Measurements from ENCODE around the gene FGF6. TPM values are rescaled to one million over a fixed set of nuclear protein-coding genes. Genes with fewer than 3 reads are reported as not detected.
"Not testable (repeated sequence)": the region's sequence is repeated elsewhere in the genome, so short reads cannot be mapped to it uniquely, and the experiment has no call there.

FGF6 gene
- total RNA-seq, 2 experiments from 2014 or later: not detected

DNA sequence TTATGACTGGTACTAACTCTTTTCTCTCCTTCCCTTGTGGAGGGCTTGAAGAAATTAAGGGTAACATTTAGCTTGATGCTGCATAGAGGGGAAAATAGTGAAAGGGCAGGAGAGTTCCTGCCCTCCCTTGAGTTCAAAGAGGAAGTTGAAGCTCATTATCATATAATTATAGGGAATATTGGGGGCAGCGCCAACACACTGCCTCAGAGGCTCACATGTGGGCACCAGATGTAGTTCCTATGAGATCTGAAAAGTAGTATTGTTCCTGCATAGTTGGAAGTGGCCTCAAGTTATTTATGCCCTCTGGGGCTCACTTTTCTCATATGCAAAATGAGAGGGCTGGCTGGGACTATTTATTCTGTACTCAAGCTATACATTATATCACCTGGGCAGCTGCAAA, 33.1 kb downstream of the FGF6 start:
- H3K9me3 ChIP-seq (ENCODE audit: low read length): no peaks in the 10 kb centered on the region
- H2AFZ ChIP-seq (ENCODE audit: low read length): no peak overlapping the region
- no peaks in the 10 kb centered on the region for H3K79me2 ChIP-seq (ENCODE audit: insufficient read depth, low read depth, low read length)
- ChIA-PET POLR2A (interaction anchor here (1.0 to 1.3 kb wide), 2 partner anchors 50 to 345 kb away, joined by 3 read pairs; no protein-coding TSS in a partner anchor), CTCF (ENCODE audit: unreplicated experiment) (no interaction called here)
- H4K20me1 ChIP-seq (ENCODE audit: insufficient read depth, low read length): no peaks in the 10 kb centered on the region
- no peaks in the 10 kb centered on the region for H3K9me2 ChIP-seq (ENCODE audit: insufficient read depth, low read length)
- H3K36me3 ChIP-seq (ENCODE audit: insufficient read depth, low read length): no peaks in the 10 kb centered on the region
- no peak for DNase-seq (ENCODE audit: low spot score)
- no peak overlapping the region for H3K4me2 ChIP-seq (ENCODE audit: low read length)
- BruUV-seq (replicated peaks): no TSS peak
- intact Hi-C loops (cut with micrococcal nuclease; ENCODE audit: unreplicated experiment): no loop called here
- H3K4me3 ChIP-seq (ENCODE audit: low read depth, low read length, poor library complexity, severe bottlenecking): no peak overlapping the region
- no peak overlapping the region for H3K27ac ChIP-seq (ENCODE audit: low read depth, low read length, poor library complexity, severe bottlenecking)
- no peaks in the 10 kb centered on the region for H3K4me1 ChIP-seq (ENCODE audit: insufficient read depth, low read length, poor library complexity, severe bottlenecking)
- TF ChIP-seq, protein P1, sequence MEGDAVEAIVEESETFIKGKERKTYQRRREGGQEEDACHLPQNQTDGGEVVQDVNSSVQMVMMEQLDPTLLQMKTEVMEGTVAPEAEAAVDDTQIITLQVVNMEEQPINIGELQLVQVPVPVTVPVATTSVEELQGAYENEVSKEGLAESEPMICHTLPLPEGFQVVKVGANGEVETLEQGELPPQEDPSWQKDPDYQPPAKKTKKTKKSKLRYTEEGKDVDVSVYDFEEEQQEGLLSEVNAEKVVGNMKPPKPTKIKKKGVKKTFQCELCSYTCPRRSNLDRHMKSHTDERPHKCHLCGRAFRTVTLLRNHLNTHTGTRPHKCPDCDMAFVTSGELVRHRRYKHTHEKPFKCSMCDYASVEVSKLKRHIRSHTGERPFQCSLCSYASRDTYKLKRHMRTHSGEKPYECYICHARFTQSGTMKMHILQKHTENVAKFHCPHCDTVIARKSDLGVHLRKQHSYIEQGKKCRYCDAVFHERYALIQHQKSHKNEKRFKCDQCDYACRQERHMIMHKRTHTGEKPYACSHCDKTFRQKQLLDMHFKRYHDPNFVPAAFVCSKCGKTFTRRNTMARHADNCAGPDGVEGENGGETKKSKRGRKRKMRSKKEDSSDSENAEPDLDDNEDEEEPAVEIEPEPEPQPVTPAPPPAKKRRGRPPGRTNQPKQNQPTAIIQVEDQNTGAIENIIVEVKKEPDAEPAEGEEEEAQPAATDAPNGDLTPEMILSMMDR (conservative IDR thresholded peaks at IDR 0.05; ENCODE audit: low read length): no peak
- no peak for TF ChIP-seq EZH2phosphoT487 (IDR thresholded peaks at IDR 0.05; ENCODE audit: borderline replicate concordance, low read depth, low read length)

DNA sequence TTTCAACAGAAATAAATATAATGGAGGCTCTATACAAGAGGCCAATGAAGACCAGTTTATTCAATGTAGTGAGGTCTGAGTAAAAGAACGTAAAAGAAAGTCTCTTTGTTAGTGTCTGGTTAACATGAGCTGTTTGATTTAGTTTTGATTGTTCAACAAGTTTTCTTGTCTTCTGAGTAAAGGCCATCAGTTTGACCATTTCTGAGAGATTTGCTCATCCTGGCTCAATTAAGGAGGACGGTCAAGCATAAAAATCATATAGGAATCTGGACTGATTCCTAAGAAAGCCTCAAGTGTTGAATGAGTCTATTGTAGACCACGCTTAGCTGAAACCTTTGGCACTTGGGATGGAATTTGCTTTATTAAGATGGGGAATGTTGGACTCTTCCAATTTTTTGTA, 33.6 kb downstream of the FGF6 start:
- Histone ChIP-seq H3K79me2 (ENCODE audit: insufficient read depth, low read depth, low read length) (no peaks in the 10 kb centered on the region), H3K36me3 (ENCODE audit: insufficient read depth, low read length) (no peaks in the 10 kb centered on the region), H3K4me1 (ENCODE audit: insufficient read depth, low read length, poor library complexity, severe bottlenecking) (no peaks in the 10 kb centered on the region), H4K20me1 (ENCODE audit: insufficient read depth, low read length) (no peaks in the 10 kb centered on the region), H3K4me3 (ENCODE audit: low read depth, low read length, poor library complexity, severe bottlenecking) (no peak overlapping the region), H3K9me3 (ENCODE audit: low read length) (no peaks in the 10 kb centered on the region), H3K9me2 (ENCODE audit: insufficient read depth, low read length) (no peaks in the 10 kb centered on the region), H3K27ac (ENCODE audit: low read depth, low read length, poor library complexity, severe bottlenecking) (no peak overlapping the region), H2AFZ (ENCODE audit: low read length) (no peak overlapping the region), H3K4me2 (ENCODE audit: low read length) (no peak overlapping the region)
- ChIA-PET CTCF (ENCODE audit: unreplicated experiment) (no interaction called here), POLR2A (interaction anchor here (1.3 kb wide), 1 partner anchor 50 kb away, joined by 3 read pairs; no protein-coding TSS in a partner anchor)
- no peak for TF ChIP-seq EZH2phosphoT487 (IDR thresholded peaks at IDR 0.05; ENCODE audit: borderline replicate concordance, low read depth, low read length)
- TF ChIP-seq, protein P1 (conservative IDR thresholded peaks at IDR 0.05; ENCODE audit: low read length): no peak
- no TSS peak for BruUV-seq (replicated peaks)
- DNase-seq (ENCODE audit: low spot score): no peak
- intact Hi-C loops (cut with micrococcal nuclease; ENCODE audit: unreplicated experiment): no loop called here

DNA sequence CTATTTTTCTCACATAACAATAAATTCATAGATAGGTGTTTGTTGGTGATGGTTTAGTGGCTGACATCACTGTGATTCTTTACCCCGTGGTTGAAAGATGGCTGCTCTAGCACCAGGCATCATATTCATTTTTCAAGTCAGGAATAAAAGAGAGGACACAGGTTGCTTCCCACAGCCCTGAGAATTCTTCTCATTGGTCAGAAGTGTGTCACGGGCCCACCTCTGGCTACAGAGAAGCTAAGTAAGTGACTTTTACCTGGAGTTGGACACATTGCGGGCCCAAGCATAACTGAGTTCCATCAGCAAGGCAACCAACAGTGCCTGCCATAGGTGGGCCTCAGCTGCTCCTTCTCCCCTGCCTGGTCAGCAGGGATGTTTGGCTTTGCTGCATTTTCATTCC, 38.5 kb downstream of the FGF6 start:
- Histone ChIP-seq H3K9me2 (ENCODE audit: insufficient read depth, low read length) (no peaks in the 10 kb centered on the region), H3K4me2 (ENCODE audit: low read length) (no peak overlapping the region), H3K4me1 (ENCODE audit: insufficient read depth, low read length, poor library complexity, severe bottlenecking) (no peaks in the 10 kb centered on the region), H3K79me2 (ENCODE audit: insufficient read depth, low read depth, low read length) (no peaks in the 10 kb centered on the region), H4K20me1 (ENCODE audit: insufficient read depth, low read length) (no peaks in the 10 kb centered on the region), H2AFZ (ENCODE audit: low read length) (no peak overlapping the region), H3K27ac (ENCODE audit: low read depth, low read length, poor library complexity, severe bottlenecking) (no peak overlapping the region), H3K9me3 (ENCODE audit: low read length) (no peaks in the 10 kb centered on the region), H3K36me3 (ENCODE audit: insufficient read depth, low read length) (no peaks in the 10 kb centered on the region), H3K4me3 (ENCODE audit: low read depth, low read length, poor library complexity, severe bottlenecking) (no peak overlapping the region)
- ChIA-PET POLR2A (no interaction called here), CTCF (ENCODE audit: unreplicated experiment) (no interaction called here)
- intact Hi-C loops (cut with micrococcal nuclease; ENCODE audit: unreplicated experiment): no loop called here
- DNase-seq (ENCODE audit: low spot score): no peak
- BruUV-seq (replicated peaks): no TSS peak
- TF ChIP-seq EZH2phosphoT487 (IDR thresholded peaks at IDR 0.05; ENCODE audit: borderline replicate concordance, low read depth, low read length): no peak
- TF ChIP-seq, protein P1 (conservative IDR thresholded peaks at IDR 0.05; ENCODE audit: low read length): no peak

DNA sequence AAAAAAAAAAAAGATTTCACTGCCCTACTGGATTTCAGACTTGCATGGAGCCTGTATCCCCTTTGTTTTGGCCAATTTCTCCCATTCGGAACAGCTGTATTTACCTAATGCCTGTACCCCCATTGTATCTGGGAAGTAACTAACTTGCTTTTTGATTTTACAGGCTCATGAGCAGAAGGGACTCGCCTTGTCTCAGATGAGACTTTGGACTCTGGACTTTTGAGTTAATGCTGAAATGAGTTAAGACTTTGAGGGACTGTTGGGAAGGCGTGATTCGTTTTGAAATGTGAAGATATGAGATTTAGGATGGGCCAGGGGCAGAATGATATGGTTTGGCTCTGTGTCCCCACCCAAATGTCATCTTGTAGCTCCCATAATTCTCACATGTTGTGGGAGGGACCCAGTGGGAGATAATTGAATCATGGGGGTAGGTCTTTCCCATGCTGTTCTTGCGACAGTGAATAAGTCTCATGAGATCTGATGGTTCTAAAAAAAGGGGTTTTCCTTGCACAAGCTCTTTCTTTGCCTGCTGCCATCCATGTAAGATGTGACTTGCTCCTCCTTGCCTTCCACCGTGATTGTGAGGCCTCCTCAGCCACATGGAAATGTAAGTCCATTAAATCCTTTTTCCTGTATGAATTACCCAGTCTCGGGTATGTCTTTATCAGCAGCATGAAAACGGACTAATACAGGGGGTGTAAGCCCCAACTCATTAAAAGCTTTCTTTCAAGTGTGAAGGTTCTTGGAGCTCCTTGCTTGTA, 40.6 kb downstream of the FGF6 start:
- intact Hi-C loops (cut with micrococcal nuclease; ENCODE audit: unreplicated experiment); CTCF ChIA-PET (ENCODE audit: unreplicated experiment); H3K4me1 ChIP-seq (ENCODE audit: insufficient read depth, low read length, poor library complexity, severe bottlenecking); H3K27ac ChIP-seq (ENCODE audit: low read depth, low read length, poor library complexity, severe bottlenecking); H3K36me3 ChIP-seq (ENCODE audit: insufficient read depth, low read length); H3K9me3 ChIP-seq (ENCODE audit: low read length); H2AFZ ChIP-seq (ENCODE audit: low read length); POLR2A ChIA-PET; H3K4me2 ChIP-seq (ENCODE audit: low read length); H4K20me1 ChIP-seq (ENCODE audit: insufficient read depth, low read length); DNase-seq (ENCODE audit: low spot score); H3K79me2 ChIP-seq (ENCODE audit: insufficient read depth, low read depth, low read length); H3K4me3 ChIP-seq (ENCODE audit: low read depth, low read length, poor library complexity, severe bottlenecking); BruUV-seq (replicated peaks); H3K9me2 ChIP-seq (ENCODE audit: insufficient read depth, low read length): not testable (repeated sequence)

Data from OCI-LY7 (cell line).